ENCODE data around the gene DES. TPM values are rescaled to one million over a fixed set of nuclear protein-coding genes. Genes with fewer than 3 reads are reported as not detected.

Gene DES
- total RNA-seq, 1 donor from 2014 or later, result 182 TPM

DNA sequence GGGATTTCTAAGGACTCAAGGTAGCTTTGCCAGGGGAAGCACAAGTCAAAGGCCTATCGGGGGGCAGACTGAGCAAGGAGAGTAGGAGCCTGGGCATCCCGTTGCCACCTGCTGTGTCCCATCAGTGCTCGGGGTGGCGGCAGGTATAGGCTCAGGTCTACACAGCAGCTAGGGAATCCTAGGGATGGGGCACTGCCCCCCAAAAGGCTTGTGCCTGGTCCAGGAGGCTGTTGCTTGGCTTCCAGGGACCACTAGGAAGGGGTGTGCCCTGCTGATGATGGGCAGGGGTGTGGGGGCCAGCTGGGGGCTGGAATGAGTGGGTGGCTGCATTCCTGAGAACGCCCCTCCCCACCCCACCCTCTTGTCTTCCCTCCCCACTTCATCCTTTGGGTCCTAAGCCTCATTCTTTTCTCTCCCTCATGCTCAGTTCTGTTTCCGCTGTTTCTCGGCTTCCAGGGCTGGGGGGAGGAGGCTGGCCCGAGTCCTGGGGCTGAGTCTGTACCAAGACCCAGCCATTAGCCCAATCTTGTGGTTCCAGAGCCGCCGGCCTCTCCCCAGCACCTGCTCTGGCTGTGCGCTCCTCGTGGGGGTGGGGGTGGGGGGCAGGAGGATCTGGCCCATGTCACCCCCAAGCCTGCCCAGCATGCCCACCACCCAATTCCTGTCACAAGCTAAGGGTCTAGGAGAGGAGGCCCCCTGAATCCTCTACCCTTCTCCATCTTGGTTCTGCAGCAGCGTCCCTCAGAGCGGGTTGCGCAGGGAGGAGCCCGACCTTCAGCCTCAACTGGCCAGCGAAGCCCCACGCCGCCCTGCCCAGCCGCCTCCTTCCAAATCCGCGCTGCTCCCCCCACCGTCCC lies 29.3 kb downstream of the DES start:
- TF ChIP-seq, protein P1, sequence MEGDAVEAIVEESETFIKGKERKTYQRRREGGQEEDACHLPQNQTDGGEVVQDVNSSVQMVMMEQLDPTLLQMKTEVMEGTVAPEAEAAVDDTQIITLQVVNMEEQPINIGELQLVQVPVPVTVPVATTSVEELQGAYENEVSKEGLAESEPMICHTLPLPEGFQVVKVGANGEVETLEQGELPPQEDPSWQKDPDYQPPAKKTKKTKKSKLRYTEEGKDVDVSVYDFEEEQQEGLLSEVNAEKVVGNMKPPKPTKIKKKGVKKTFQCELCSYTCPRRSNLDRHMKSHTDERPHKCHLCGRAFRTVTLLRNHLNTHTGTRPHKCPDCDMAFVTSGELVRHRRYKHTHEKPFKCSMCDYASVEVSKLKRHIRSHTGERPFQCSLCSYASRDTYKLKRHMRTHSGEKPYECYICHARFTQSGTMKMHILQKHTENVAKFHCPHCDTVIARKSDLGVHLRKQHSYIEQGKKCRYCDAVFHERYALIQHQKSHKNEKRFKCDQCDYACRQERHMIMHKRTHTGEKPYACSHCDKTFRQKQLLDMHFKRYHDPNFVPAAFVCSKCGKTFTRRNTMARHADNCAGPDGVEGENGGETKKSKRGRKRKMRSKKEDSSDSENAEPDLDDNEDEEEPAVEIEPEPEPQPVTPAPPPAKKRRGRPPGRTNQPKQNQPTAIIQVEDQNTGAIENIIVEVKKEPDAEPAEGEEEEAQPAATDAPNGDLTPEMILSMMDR (IDR thresholded peaks at IDR 0.05), result no peak
- no peaks in the 10 kb centered on the region for H3K27me3 ChIP-seq
- H3K4me3 ChIP-seq, result peak overlapping the region; percentile 14 to 85
- intact Hi-C loops (cut with DNase I), result no loop called here
- H3K36me3 ChIP-seq, result peaks cover 33 to 39% of the 10 kb centered on the region in 2 donors
- DNase-seq (ENCODE audit: low spot score in 2 of 2), result peak in 1 of 2 donors; percentile 86
- H3K9me3 ChIP-seq, result no peaks in the 10 kb centered on the region
- H3K27ac ChIP-seq, result peak overlapping the region; percentile 91 to 94
- peaks cover 43 to 88% of the 10 kb centered on the region in 2 donors for H3K4me1 ChIP-seq

DNA sequence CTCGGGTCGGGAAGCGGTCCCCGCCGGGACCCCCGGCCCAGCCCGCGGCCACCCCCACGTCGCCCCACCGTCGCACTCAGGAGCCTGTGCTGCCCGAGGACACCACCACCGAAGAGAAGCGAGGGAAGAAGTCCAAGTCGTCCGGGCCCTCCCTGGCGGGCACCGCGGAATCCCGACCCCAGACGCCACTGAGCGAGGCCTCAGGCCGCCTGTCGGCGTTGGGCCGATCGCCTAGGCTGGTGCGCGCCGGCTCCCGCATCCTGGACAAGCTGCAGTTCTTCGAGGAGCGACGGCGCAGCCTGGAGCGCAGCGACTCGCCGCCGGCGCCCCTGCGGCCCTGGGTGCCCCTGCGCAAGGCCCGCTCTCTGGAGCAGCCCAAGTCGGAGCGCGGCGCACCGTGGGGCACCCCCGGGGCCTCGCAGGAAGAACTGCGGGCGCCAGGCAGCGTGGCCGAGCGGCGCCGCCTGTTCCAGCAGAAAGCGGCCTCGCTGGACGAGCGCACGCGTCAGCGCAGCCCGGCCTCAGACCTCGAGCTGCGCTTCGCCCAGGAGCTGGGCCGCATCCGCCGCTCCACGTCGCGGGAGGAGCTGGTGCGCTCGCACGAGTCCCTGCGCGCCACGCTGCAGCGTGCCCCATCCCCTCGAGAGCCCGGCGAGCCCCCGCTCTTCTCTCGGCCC lies 30.1 kb downstream of the DES start:
- Histone ChIP-seq H3K4me3 (peak overlapping the region; percentile 14 to 85), H3K27ac (peak overlapping the region; percentile 91 to 94)

DNA sequence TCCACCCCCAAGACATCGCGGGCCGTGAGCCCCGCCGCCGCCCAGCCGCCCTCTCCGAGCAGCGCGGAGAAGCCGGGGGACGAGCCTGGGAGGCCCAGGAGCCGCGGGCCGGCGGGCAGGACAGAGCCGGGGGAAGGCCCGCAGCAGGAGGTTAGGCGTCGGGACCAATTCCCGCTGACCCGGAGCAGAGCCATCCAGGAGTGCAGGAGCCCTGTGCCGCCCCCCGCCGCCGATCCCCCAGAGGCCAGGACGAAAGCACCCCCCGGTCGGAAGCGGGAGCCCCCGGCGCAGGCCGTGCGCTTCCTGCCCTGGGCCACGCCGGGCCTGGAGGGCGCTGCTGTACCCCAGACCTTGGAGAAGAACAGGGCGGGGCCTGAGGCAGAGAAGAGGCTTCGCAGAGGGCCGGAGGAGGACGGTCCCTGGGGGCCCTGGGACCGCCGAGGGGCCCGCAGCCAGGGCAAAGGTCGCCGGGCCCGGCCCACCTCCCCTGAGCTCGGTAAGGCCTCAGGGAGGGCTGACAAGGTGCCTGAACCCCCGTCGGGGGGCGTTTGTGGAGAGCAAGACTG lies 30.7 kb downstream of the DES start:
- Histone ChIP-seq H3K9me3 (no peaks in the 10 kb centered on the region), H3K4me1 (peaks cover 48 to 90% of the 10 kb centered on the region in 2 donors), H3K27ac (peak overlapping the region; percentile 91 to 94), H3K36me3 (peaks cover 31 to 39% of the 10 kb centered on the region in 2 donors), H3K27me3 (no peaks in the 10 kb centered on the region), H3K4me3 (peak overlapping the region; percentile 14 to 85)
- intact Hi-C loops (cut with DNase I), result no loop called here
- TF ChIP-seq, protein P1 (IDR thresholded peaks at IDR 0.05), result no peak
- DNase-seq (ENCODE audit: low spot score in 2 of 2), result no peak

More for the DNA sequence above, 30.1 kb downstream of the DES start:
- DNase-seq (ENCODE audit: low spot score in 2 of 2), result no peak
- TF ChIP-seq, protein P1 (IDR thresholded peaks at IDR 0.05), result no peak
- intact Hi-C loops (cut with DNase I), result no loop called here
- no peaks in the 10 kb centered on the region for H3K9me3 ChIP-seq
- peaks cover 31 to 39% of the 10 kb centered on the region in 2 donors for H3K36me3 ChIP-seq
- peaks cover 43 to 89% of the 10 kb centered on the region in 2 donors for H3K4me1 ChIP-seq
- H3K27me3 ChIP-seq, result no peaks in the 10 kb centered on the region

DNA sequence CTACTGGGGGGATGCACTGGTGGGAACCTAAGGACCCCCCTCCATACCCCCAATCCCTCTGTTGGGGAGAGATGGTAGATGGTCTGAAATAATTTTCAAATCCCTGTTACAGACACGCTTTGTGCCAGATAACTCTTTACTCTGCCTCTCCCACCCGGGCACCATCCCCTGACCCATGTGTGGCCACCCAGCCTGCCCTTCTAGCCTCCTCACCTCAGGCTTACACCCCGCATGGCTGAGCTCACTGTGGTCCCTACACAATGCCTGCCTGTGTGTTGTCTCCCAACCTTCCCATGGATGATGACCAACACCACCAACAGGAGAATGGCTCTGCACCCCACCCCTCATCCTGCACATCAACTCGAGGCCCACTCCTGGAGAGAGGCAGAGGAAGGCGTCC lies 31.4 kb downstream of the DES start:
- Histone ChIP-seq H3K4me3 (peak overlapping the region; percentile 14 to 85), H3K4me1 (peaks cover 54 to 91% of the 10 kb centered on the region in 2 donors), H3K27me3 (no peaks in the 10 kb centered on the region), H3K9me3 (no peaks in the 10 kb centered on the region), H3K27ac (peak overlapping the region; percentile 91 to 94), H3K36me3 (peaks cover 34 to 39% of the 10 kb centered on the region in 2 donors)
- intact Hi-C loops (cut with DNase I), result loop anchor here (5.0 kb wide), 1 partner anchor 172 kb away; the partner anchor contains the start of gene DNAJB2
- TF ChIP-seq, protein P1 (IDR thresholded peaks at IDR 0.05), result no peak
- no peak for DNase-seq (ENCODE audit: low spot score in 2 of 2)

DNA sequence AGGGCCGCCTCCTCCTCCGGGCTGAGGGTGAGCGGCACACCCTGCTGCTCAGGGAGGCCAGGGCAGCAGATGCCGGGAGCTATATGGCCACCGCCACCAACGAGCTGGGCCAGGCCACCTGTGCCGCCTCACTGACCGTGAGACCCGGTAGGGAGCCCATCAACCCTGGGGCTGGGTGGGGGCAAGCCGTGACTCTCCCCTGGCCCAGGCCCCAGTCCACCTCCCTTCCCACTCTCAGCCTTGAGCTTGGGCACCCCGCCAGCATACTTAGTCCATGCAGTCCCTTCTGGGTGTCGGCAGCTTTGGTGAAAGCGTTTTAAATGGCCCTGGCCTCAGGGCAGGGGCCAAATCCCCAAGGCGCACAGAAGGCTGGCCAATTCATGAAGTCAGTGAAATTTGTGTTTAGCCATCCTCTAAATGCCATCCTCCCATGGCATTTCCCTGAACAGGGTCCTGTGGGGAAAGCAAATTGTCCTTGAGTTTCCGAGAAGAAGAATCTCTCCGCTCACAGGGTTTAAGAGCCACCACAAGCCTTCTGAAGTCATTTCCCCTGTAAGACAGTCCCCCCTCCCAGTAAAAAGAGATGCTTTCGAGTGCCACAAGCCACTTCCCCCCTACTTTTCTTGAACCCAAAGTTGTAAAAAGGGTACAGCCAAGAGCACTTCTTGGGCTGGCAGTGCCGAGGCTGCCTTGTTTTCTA lies 33.6 kb downstream of the DES start:
- H3K9me3 ChIP-seq, result no peaks in the 10 kb centered on the region
- H3K4me1 ChIP-seq, result peaks cover 54 to 81% of the 10 kb centered on the region in 2 donors
- peak in 1 of 2 donors; percentile 95 for DNase-seq (ENCODE audit: low spot score in 2 of 2)
- H3K27ac ChIP-seq, result peak overlapping the region; percentile 91 to 94
- H3K36me3 ChIP-seq, result peaks cover 49 to 50% of the 10 kb centered on the region in 2 donors
- peak overlapping the region; percentile 21 to 85 for H3K4me3 ChIP-seq
- TF ChIP-seq, protein P1 (IDR thresholded peaks at IDR 0.05), result no peak
- H3K27me3 ChIP-seq, result no peaks in the 10 kb centered on the region
- intact Hi-C loops (cut with DNase I), result loop anchor here (5.0 kb wide), 1 partner anchor 175 kb away; the partner anchor contains the start of gene DNAJB2
